Ovary (tissue), 9 donors: Measurements from ENCODE around the gene LIPM. TPM values are rescaled to one million over a fixed set of nuclear protein-coding genes. Genes with fewer than 3 reads are reported as not detected.

ENCODE experiments used
- DNase-seq, 5 donors: peaks; one replicate each; pipeline ENCODE4 v3.0.0-alpha.2; 2019 to 2020
- H3K27ac ChIP-seq, 2 donors: fragments of 200-600 bp; one replicate each; pipeline versions ENCODE4 v1.5.1 to v1.8.0; 2019 to 2022
- H3K27me3 ChIP-seq: fragments of 200-600 bp; one replicate; pipeline ENCODE4 v1.8.0; 2022
- H3K36me3 ChIP-seq: fragments of 200-600 bp; sonication (generic); one replicate; pipeline ENCODE4 v1.5.1; 2019
- H3K4me1 ChIP-seq: one replicate; pipeline ENCODE4 v1.8.1; 2013; ENCODE audit warnings: mild to moderate bottlenecking, moderate library complexity; ENCODE audit not compliant: insufficient read depth
- H3K4me3 ChIP-seq: fragments of 200-600 bp; sonication (generic); one replicate; pipeline ENCODE4 v1.5.1; 2017
- H3K9me3 ChIP-seq, 2 donors: fragments of 200-600 bp in 1 of 2; sonication (generic) in 1 of 2; one replicate each; pipeline versions ENCODE4 v1.5.1 to v1.8.1; 2013 to 2019; ENCODE audit warnings: mild to moderate bottlenecking in 1 of 2, moderate library complexity in 1 of 2
- CTCF ChIP-seq, 3 donors: fragments of 450-650 bp in 2 of 3; fragments of 200-600 bp in 1 of 3; IDR thresholded peaks; one replicate each; pipeline versions ENCODE4 v1.5.1 to v1.8.0; 2016 to 2022; ENCODE audit warnings: antibody characterized with exemption in 3 of 3, mild to moderate bottlenecking in 1 of 3
- EP300 ChIP-seq: sonication (generic); formaldehyde crosslinking; IDR thresholded peaks from one replicate; pipeline ENCODE4 v1.6.1; 2017; ENCODE audit warnings: antibody characterized with exemption
- POLR2A ChIP-seq: fragments of 450-650 bp; IDR thresholded peaks from one replicate; pipeline ENCODE4 v1.6.1; 2017; ENCODE audit warnings: antibody characterized with exemption, mild to moderate bottlenecking, moderate library complexity
- WGBS, 3 donors: extraction: QIAGEN DNeasy Blood & Tissue Kit in 1 of 3; methylation state at CpG; one replicate each; pipeline versions ENCODE4 v1.1.5 to v1.1.7; 2013 to 2017; 5-methylcytosine and 5-hydroxymethylcytosine counted together
- intact Hi-C, 4 donors: fragments of 100-400 bp; cut with DNase I; formaldehyde crosslinking; loops; one replicate each; pipeline versions ENCODE4 v1.11.0 to v1.15.1; 2022 to 2023
- polyA plus RNA-seq, 2 donors: library from polyadenylated mRNA; stranded (reverse); fragments of 200-250 nt in 1 of 2; fragments of 350-450 nt in 1 of 2; fragmentation: Illumina TruSeq in 1 of 2; extraction: RNeasy Lipid Tissue Mini Kit (QIAGEN cat#74804) in 1 of 2; gene quantifications; one replicate each; pipeline ENCODE4 v1.2.3, GENCODE V29; 2013 to 2014
- total RNA-seq, 7 donors: library from RNA; depleted of rRNA in 2 of 7; stranded (reverse); fragments of >200 nt in 2 of 7; fragmentation: NEBNext Ultra II Directional in 3 of 7; extraction: Animal tissue kit (Norgen Biotek cat#: 25700) in 3 of 7; gene quantifications; one replicate each; pipeline versions ENCODE4 v1.1.0 to v1.2.4, GENCODE V29; 2016 to 2023
- donor health status: DM: no; HTN: no; CAD: no; lungs with moderate emphysema.
- donor health status: DM: no; HTN: no; CAD: no.
- donor health status: Bipolar disorder and iron deficiency.
- donor health status: DM: yes; HTN: yes; CAD: no.
- donor health status: DM: no; HTN: no; CAD: no.
- donor health status: DM: yes; HTN: yes; CAD: no.

Gene LIPM
- total and polyA plus RNA-seq, 9 donors = not detected

GRCh38 chr10:88857831-88858230 lies 55.3 kb downstream of the LIPM start:
- Histone ChIP-seq H3K4me1 (no peaks in the 10 kb centered on the region), H3K4me3 (no peak overlapping the region), H3K9me3 (no peaks in the 10 kb centered on the region), H3K27me3 (no peaks in the 10 kb centered on the region), H3K27ac (no peak overlapping the region), H3K36me3 (no peaks in the 10 kb centered on the region)
- no peak for TF ChIP-seq POLR2A
- no peak for TF ChIP-seq EP300
- TF ChIP-seq CTCF (IDR thresholded peaks at IDR 0.05) = no peak
- intact Hi-C loops = no loop called here
- DNase-seq = no peak

- Histone ChIP-seq H3K36me3 (no peaks in the 10 kb centered on the region), H3K27ac (no peak overlapping the region), H3K27me3 (no peaks in the 10 kb centered on the region), H3K4me1 (no peaks in the 10 kb centered on the region), H3K9me3 (no peaks in the 10 kb centered on the region), H3K4me3 (no peak overlapping the region)
- no peak for DNase-seq
- intact Hi-C loops = no loop called here
- WGBS, 3 donors = 30 to 43% (median 41%) methylated on average over 2 of the region's 2 CpGs
- TF ChIP-seq CTCF (IDR thresholded peaks at IDR 0.05) (no peak), EP300 (no peak), POLR2A (no peak)
Measured at GRCh38 chr10:88858491-88858890, 56.0 kb downstream of the LIPM start.

- TF ChIP-seq CTCF (IDR thresholded peaks at IDR 0.05) (no peak), EP300 (no peak), POLR2A (no peak)
- WGBS, 3 donors = 0 to 52% (median 45%) methylated on average over 1 of the region's 1 CpG
- H3K4me3 ChIP-seq = no peak overlapping the region
Measured at GRCh38 chr10:88861036-88861435, 58.5 kb downstream of the LIPM start.

DNA sequence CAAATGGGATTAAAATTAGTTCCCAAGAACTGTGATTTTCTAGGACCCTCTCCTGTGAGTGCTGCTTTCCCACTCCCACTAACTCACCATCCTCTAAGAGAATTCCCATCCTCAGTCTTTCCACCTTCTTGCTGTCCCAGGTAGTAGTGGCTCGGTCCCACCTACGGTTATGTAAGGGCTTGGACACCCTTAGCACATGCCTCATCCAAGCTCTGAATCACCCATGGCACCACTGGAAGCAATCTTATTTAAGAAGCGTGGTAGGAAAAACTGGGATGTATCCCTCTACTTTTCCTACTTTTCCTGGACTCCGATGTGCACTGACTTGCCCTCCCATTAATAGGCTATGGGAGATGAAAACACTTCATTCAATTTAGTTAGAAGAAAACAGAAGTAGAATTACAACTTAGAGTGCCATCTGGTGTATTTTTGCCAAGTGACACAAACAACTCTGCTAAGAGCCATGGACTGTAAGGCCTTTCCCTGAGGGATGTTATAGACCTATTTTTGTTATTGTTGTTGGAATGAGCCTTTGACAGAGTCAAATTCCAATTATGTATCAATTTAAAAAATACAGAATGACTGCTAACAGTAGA lies 62.8 kb downstream of the LIPM start:
- Histone ChIP-seq H3K27me3 (no peaks in the 10 kb centered on the region), H3K4me1 (no peaks in the 10 kb centered on the region), H3K36me3 (no peaks in the 10 kb centered on the region), H3K4me3 (no peak overlapping the region), H3K9me3 (no peaks in the 10 kb centered on the region), H3K27ac (no peak overlapping the region)
- DNase-seq = no peak
- WGBS, 3 donors = 91 to 93% (median 93%) methylated on average over 4 of the region's 4 CpGs
- TF ChIP-seq EP300 = no peak
- intact Hi-C loops = no loop called here

More at GRCh38 chr10:88861036-88861435, 58.5 kb downstream of the LIPM start:
- intact Hi-C loops = no loop called here
- no peaks in the 10 kb centered on the region for H3K27me3 ChIP-seq
- DNase-seq = no peak
- H3K4me1 ChIP-seq = no peaks in the 10 kb centered on the region
- H3K36me3 ChIP-seq = no peaks in the 10 kb centered on the region
- no peaks in the 10 kb centered on the region for H3K9me3 ChIP-seq
- no peak overlapping the region for H3K27ac ChIP-seq

- Histone ChIP-seq H3K4me1 (no peaks in the 10 kb centered on the region), H3K27me3 (no peaks in the 10 kb centered on the region), H3K36me3 (no peaks in the 10 kb centered on the region), H3K9me3 (no peaks in the 10 kb centered on the region), H3K4me3 (no peak overlapping the region), H3K27ac (no peak overlapping the region)
- TF ChIP-seq EP300 = no peak
- no peak for TF ChIP-seq POLR2A
- TF ChIP-seq CTCF (IDR thresholded peaks at IDR 0.05) = no peak
- no peak for DNase-seq
- WGBS, 3 donors = 91 to 98% (median 95%) methylated on average over 2 of the region's 2 CpGs
- intact Hi-C loops = no loop called here
Measured at GRCh38 chr10:88866454-88866853, 63.9 kb downstream of the LIPM start.
